ENCODE measurements around the gene GFER. TPM values are rescaled to one million over a fixed set of nuclear protein-coding genes. Genes with fewer than 3 reads are reported as not detected.

Gene GFER
- total and polyA plus RNA-seq, 9 of the 15 experiments (the other 6 are each of a cell fraction or from before 2014, with no cell fraction given), result 4.3 to 53.7 (median 19.8) TPM

- TF ChIP-seq TEAD1 (CRISPR knock-in tag; IDR thresholded peaks at IDR 0.05) (peak; percentile 51 to 68; a peak in 2 of 4 replicates), HSF4 (CRISPR knock-in tag; IDR thresholded peaks at IDR 0.05; ENCODE audit: borderline replicate concordance) (no peak), ZBTB9 (CRISPR knock-in tag; IDR thresholded peaks at IDR 0.05) (no peak; the same call in 1 of the 2 replicates), RBM25 (IDR thresholded peaks at IDR 0.05; ENCODE audit: low read depth, low read length, severe bottlenecking) (no peak), RNF2 (IDR thresholded peaks at IDR 0.05) (no peak), PHB (CRISPR knock-in tag; IDR thresholded peaks at IDR 0.05) (0 out of 2 replicates have a peak, but pooled peaks have one; percentile 36), FOXM1 (IDR thresholded peaks at IDR 0.05; ENCODE audit: low read depth) (no peak), FOXM1 (CRISPR knock-in tag; IDR thresholded peaks at IDR 0.05; ENCODE audit: low read depth) (no peak), XRCC5 (IDR thresholded peaks at IDR 0.05; ENCODE audit: low read depth, low read length) (peak; percentile 60; the same call in 1 of the 2 replicates), POLR3G (IDR thresholded peaks at IDR 0.05; ENCODE audit: extremely low read depth, insufficient read length, insufficient replicate concordance) (no peak), FOSL1 (tag; conservative IDR thresholded peaks at IDR 0.05) (no peak), ATF1 (CRISPR knock-in tag; IDR thresholded peaks at IDR 0.05) (no peak), ATF1 (tag; IDR thresholded peaks at IDR 0.05) (0 out of 2 replicates have a peak, but pooled peaks have one; percentile 21), U2AF1 (optimal IDR thresholded peaks at IDR 0.05; ENCODE audit: low read depth, low read length) (no peak), POLR3A (IDR thresholded peaks at IDR 0.05; ENCODE audit: borderline replicate concordance, extremely low read depth, insufficient read depth, insufficient read length) (no peak), HNRNPLL (IDR thresholded peaks at IDR 0.05; ENCODE audit: low read depth, low read length, poor library complexity, severe bottlenecking) (peak; percentile 50), GABPB2 (CRISPR knock-in tag; conservative IDR thresholded peaks at IDR 0.05) (0 out of 2 replicates have a peak, but pooled peaks have one; percentile 73), ZNF124 (CRISPR knock-in tag; IDR thresholded peaks at IDR 0.05) (no peak), GTF2F1 (IDR thresholded peaks at IDR 0.05; ENCODE audit: low read depth, low read length) (no peak)
- TF ChIP-seq, protein P1, sequence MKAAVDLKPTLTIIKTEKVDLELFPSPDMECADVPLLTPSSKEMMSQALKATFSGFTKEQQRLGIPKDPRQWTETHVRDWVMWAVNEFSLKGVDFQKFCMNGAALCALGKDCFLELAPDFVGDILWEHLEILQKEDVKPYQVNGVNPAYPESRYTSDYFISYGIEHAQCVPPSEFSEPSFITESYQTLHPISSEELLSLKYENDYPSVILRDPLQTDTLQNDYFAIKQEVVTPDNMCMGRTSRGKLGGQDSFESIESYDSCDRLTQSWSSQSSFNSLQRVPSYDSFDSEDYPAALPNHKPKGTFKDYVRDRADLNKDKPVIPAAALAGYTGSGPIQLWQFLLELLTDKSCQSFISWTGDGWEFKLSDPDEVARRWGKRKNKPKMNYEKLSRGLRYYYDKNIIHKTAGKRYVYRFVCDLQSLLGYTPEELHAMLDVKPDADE (conservative IDR thresholded peaks at IDR 0.05; ENCODE audit: control insufficient read depth, low read depth, low read length), result peak; percentile 61; the same call in 1 of the 2 replicates
- TF ChIP-seq, protein P2, sequence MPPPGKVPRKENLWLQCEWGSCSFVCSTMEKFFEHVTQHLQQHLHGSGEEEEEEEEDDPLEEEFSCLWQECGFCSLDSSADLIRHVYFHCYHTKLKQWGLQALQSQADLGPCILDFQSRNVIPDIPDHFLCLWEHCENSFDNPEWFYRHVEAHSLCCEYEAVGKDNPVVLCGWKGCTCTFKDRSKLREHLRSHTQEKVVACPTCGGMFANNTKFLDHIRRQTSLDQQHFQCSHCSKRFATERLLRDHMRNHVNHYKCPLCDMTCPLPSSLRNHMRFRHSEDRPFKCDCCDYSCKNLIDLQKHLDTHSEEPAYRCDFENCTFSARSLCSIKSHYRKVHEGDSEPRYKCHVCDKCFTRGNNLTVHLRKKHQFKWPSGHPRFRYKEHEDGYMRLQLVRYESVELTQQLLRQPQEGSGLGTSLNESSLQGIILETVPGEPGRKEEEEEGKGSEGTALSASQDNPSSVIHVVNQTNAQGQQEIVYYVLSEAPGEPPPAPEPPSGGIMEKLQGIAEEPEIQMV (tag; conservative IDR thresholded peaks at IDR 0.05; ENCODE audit: low read depth), result no peak
- TF ChIP-seq, protein P3, sequence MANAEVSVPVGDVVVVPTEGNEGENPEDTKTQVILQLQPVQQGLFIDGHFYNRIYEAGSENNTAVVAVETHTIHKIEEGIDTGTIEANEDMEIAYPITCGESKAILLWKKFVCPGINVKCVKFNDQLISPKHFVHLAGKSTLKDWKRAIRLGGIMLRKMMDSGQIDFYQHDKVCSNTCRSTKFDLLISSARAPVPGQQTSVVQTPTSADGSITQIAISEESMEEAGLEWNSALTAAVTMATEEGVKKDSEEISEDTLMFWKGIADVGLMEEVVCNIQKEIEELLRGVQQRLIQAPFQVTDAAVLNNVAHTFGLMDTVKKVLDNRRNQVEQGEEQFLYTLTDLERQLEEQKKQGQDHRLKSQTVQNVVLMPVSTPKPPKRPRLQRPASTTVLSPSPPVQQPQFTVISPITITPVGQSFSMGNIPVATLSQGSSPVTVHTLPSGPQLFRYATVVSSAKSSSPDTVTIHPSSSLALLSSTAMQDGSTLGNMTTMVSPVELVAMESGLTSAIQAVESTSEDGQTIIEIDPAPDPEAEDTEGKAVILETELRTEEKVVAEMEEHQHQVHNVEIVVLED (CRISPR knock-in tag; IDR thresholded peaks at IDR 0.05), result no peak
Observed at GRCh38 chr16:1960665-1961630, 23.0 kb upstream of the GFER start (continued).
